AG20443 (cell line): ENCODE results near the gene TMEM178A.

Experiments
- DNase-seq: peaks from one replicate; pipeline ENCODE4 v3.0.0; 2012; ENCODE audit warnings: low spot score, mixed read lengths

The TMEM178A gene

GRCh38 chr2:39679805-39680204 lies 14.1 kb downstream of the TMEM178A start:
- DNase-seq, result no peak

DNA sequence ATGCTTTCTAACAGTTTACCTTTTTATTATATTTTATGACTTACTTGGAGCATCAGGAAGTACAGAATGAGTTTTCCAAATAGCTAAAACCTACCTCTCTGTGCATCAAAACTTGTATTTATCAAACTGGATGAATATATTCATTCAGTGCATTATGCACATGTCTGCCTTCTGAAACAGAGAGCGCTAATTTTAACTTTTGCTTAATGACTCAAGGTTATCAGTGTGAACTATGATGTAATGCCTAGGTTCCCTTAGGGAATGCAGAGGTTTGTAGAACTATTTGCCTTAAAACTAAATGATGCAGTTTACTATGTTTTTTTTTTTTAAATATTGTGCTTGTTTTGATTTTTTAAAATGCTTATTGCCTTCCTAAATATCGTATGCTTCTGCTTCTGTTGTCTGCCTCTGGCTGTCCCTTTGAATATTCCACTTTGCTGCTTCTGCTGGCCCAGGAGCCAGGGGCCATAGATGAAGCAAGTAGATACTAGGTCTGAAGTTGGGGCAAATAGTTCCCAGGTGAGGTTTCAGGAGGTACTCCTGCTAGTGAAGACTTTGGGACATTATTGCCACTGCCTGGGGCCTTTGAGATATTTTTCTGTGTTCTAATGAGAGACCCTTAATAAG lies 16.5 kb downstream of the TMEM178A start:
- DNase-seq, result no peak

GRCh38 chr2:39683022-39683699 lies 17.4 kb downstream of the TMEM178A start:
- no peak for DNase-seq

GRCh38 chr2:39684464-39684863 lies 18.7 kb downstream of the TMEM178A start:
- DNase-seq, result no peak

DNA sequence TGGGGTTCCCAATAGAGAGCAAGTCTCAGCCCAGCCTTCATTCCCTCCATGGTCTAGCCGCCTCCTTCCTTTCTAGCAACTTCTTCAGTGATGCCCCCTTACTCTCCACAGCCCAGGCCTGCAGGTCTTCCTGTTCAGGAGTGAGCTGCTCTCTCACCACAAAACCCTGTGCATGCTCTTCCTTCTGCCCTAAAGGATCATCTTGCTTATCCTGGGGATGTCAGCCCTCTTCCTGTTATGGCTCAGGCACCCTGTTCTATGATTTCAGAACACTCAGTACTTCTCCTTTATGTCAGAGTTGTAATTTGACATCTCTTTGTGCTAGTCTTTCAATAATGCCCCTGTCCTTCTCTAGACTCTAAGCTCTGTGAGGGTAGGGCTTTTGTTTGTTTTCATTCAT lies 19.4 kb downstream of the TMEM178A start:
- DNase-seq, result no peak

GRCh38 chr2:39686456-39686855 lies 20.7 kb downstream of the TMEM178A start:
- DNase-seq, result no peak

DNA sequence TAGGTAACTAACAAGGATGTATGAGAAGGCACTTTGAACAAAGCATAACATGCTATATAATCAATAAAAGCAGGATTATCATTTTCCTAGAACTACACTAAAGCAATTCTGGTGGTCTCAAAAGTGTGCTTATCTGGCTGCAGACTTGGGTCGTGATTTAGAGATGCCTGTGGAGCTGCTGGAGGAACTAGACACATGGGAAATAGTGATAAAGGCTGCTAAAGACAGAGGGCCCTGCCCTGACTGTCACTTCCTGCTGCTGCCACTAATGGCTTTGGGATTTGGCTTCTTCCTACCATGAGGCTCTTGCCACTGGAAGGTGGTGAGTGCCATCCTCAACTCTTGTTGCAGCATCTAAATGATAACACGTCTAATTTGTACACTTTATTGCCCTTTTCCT lies 22.5 kb downstream of the TMEM178A start:
- no peak for DNase-seq

- no peak for DNase-seq
Observed at GRCh38 chr2:39689272-39689841, 23.6 kb downstream of the TMEM178A start.

DNA sequence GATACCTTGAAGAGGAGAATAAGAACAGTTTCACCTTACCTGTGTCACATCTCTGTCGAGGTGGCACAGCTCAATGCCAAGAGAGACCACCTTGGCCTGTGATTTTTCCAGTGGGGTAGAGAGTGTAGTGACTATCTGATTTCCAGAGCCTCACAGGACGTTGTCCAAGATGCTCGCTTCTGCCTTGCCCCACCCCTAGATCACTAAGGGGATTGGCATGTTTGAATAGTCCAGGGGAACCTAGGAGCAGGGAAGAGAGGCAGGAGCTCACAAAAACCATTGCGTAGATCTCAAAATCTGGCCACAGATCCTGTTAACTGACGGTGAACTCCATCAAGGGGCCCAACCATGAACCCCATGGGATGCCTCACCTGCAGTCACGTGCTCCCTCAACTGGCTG lies 24.2 kb downstream of the TMEM178A start:
- DNase-seq, result no peak

DNA sequence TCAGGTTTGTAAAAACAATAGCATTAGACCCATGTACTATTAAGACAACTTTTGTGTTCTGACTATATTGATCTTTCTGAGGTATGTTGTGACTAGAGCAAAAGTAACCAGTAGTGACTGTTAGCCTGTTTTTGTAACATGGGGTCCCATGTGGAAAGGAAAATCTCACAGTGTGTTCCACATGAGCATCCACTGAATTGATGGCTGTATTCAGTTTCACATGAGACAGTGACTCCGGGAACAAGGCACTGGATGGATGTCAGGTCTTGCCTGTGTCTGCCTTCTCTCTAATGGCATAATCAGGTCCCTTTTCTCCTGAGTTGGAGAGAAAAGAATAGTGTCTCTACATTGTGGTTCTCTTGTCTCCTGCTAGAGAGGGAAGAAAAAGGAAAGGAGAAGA lies 27.5 kb downstream of the TMEM178A start:
- DNase-seq, result no peak

DNA sequence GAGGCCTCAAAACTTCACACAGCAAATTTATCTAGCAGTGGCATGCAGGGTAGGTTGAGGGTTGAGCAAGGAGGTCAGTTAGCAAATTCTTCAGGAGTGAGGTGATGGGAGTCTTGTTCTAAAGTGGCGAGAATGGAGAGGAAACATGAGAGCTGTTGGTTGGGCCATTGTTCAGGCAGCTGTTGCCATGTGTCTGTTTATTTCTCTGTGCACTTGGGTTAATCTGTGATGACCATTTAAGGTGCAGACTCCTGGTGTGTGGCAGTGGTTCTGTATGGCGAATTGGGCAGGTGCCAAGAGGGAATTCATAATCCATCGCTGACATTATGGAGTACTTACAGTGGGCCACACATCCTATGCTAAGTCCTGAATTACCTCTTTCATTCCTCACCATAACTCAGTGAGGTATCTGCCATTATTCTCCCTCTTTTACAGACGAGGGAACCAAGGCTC lies 30.4 kb downstream of the TMEM178A start:
- DNase-seq, result peak; percentile 74

DNA sequence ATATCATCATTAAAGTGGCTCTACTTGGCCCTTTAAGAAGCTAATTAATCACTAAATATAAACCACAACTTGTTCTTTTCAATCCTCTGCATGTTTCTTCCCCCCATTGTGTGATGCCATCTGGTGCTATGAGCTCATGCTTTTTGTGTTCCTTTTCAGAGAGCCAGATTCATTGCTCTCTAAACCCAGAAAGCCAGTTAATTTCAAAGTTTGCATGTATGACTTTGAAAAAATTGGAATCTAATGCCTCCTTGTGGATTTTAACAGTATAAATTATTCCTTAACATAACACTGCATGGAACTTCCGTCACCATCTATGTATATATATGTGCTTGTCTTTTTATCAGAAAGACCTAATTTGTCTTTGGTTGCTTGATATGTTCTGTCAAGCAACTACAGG lies 31.1 kb downstream of the TMEM178A start:
- DNase-seq, result peak; percentile 67

- DNase-seq, result no peak
Observed at GRCh38 chr2:39697454-39697853, 31.7 kb downstream of the TMEM178A start.

GRCh38 chr2:39701137-39701536 lies 35.4 kb downstream of the TMEM178A start:
- DNase-seq, result no peak

DNA sequence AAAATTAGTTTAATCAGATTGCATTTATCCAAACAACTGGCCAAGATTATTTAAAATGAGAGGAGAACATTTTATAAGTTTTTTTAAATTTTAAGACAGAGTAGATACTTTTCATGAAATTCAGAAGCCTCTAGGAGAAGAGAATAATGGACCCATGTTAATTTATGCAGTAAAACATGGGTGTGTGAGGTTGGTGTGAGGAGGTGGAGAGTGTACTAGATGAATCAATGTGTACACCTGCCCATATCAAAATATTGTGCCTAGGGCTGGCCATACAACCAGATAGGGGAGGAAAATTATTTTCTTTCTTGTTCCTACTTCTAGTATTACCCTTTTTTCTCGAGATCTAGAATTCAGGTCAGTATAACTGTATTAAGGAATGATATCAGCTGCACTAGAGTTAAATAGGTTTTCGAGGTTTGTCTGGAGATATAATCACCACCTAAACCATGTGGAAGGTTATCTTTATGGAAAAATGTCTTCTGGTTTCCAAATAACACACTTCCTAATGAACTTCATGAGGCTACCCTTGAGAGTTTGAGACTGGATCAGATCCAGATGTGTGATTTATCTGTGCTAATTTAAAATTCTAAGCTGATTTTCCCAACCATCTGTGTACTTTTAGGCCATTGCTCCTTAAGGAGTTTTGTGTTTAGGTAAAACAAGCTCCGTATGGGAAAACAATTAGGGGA lies 37.6 kb downstream of the TMEM178A start:
- no peak for DNase-seq

DNA sequence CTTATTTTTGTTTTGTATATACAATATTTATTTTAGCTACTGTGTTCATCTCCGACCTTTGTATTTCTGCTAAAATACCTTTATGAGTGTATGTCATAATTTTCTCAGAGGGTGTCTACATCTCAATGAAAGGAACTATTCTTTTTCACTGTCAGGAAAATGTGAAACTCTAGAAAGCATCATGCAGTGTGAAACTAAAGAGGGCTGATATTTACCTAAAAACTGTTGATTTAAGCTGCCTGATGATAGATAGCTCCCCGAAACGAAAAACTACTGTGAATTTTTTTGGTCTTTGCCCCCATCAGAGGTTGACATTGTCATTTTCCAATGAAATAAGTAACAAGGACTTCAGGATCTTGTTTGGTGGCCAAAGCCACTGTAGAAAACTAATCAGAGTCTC lies 38.8 kb downstream of the TMEM178A start:
- DNase-seq, result no peak

DNA sequence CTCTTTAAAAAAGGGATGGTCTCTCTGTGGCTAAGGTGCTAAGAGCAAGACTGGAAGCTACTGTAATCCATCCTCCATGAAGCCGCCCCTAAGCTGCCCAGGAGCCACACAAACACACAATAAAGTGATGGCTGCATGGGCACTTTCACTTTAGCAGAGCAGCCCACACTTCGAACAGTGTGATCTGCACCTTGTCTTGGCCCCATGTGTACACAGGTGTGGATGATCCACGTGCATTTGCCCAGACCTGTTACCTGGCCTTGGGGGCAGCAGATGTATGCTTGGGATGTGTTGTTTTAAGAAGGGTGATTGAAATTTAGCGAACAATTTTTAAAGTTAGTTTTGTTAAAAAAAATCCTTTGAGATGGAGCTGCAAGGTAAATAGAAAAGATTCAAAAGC lies 39.9 kb downstream of the TMEM178A start:
- DNase-seq, result no peak

DNA sequence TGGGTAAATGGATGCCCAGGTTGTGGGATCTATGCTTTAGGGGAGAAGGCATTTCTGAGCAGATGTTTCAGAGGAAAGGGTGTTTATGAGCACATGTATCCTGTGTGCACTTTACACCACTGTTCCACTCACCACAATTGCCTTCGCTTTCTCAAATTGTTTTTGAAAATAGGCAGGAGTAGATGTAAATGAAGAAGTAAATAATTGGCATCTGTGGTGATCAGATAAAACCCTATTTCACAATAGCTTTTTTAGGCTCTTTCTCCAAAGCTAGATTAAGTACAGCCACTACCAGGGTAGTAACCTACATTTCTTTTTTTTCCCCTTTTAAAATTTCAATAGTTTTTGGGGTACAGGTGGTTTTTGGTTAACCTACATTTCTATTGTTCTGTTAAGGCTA lies 40.6 kb downstream of the TMEM178A start:
- no peak for DNase-seq

DNA sequence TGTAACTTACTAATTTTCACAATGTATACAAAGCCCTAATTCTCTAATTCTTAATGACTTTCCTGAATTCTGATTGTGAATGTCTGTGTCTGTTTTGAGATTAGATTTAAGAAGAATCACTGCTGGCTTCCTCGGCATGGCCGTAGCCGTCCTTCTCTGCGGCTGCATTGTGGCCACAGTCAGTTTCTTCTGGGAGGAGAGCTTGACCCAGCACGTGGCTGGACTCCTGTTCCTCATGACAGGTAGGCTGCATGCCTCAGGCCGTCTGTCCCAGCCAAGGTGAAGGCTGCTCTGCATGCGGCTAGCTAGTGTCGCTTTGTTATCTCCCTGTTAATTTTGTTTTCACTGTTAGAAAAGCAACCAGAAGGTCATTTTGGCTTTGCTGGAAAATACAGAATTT lies 41.2 kb downstream of the TMEM178A start:
- no peak for DNase-seq

GRCh38 chr2:39708003-39708402 lies 42.3 kb downstream of the TMEM178A start:
- DNase-seq, result no peak

GRCh38 chr2:39710807-39711206 lies 45.1 kb downstream of the TMEM178A start:
- DNase-seq, result no peak

DNA sequence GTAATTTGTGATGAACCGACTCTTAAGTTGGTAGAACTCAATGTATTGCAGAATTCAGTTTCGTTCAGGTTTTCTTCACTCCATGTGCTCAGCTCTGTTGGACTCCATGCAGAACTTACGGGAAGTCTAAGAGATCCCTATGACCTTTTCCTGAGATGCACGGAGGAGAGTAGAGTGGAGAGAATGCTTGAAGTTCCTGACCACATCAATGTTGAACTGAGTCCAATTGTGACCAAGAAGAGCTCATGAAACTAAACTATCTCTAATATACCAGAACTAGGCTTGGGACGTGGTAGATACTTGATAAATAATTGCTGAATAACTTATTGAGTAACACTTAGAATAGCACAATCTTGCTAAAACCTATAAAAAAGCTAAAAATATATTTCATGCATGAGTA lies 47.2 kb downstream of the TMEM178A start:
- no peak for DNase-seq

GRCh38 chr2:39715095-39715494 lies 49.4 kb downstream of the TMEM178A start:
- DNase-seq, result no peak
